Gastroesophageal sphincter (tissue), 4 donors: ENCODE data around the gene CCNJL. TPM values are rescaled to one million over a fixed set of nuclear protein-coding genes. Genes with fewer than 3 reads are reported as not detected.
"Not testable (repeated sequence)": the region's sequence is repeated elsewhere in the genome, so short reads cannot be mapped to it uniquely, and the experiment has no call there.

Source experiments
- ATAC-seq: fragments of 150-250 bp; one replicate; pipeline ENCODE4 v1.9.1; 2016; ENCODE audit warnings: mild to moderate bottlenecking, moderate library complexity
- H3K27ac ChIP-seq, 4 donors: fragments of 200-600 bp; sonication (generic) in 3 of 4; 1 replicate in 3 of 4; 2 replicates in 1 of 4; pipeline ENCODE4 v1.5.1; 2016 to 2019
- H3K27me3 ChIP-seq: fragments of 200-600 bp; sonication (generic); one replicate; pipeline ENCODE4 v1.5.1; 2019
- H3K36me3 ChIP-seq, 2 donors: fragments of 200-600 bp; sonication (generic); one replicate each; pipeline ENCODE4 v1.5.1; 2019; ENCODE audit warnings: control low read depth in 1 of 2
- H3K4me1 ChIP-seq, 3 donors: fragments of 200-600 bp; sonication (generic); 1 replicate in 2 of 3; 2 replicates in 1 of 3; pipeline ENCODE4 v1.5.1; 2016 to 2019; ENCODE audit warnings: control low read depth in 2 of 3
- H3K4me3 ChIP-seq, 2 donors: fragments of 200-600 bp; sonication (generic); one replicate each; pipeline ENCODE4 v1.5.1; 2019; ENCODE audit warnings: mild to moderate bottlenecking in 1 of 2, moderate library complexity in 1 of 2
- H3K9me3 ChIP-seq, 3 donors: fragments of 200-600 bp; sonication (generic); one replicate each; pipeline ENCODE4 v1.5.1; 2017 to 2019; ENCODE audit warnings: control low read depth in 2 of 3
- CTCF ChIP-seq, 4 experiments: fragments of 200-600 bp in 2 of 4; fragments of 450-650 bp in 2 of 4; sonication (generic) in 1 of 4; IDR thresholded peaks; one replicate each; pipeline ENCODE4 v1.5.1; 2017 to 2019; ENCODE audit warnings: antibody characterized with exemption in 4 of 4, mild to moderate bottlenecking in 2 of 4, moderate library complexity in 2 of 4
- EP300 ChIP-seq: sonication (generic); formaldehyde crosslinking; IDR thresholded peaks from one replicate; pipeline ENCODE4 v1.6.1; 2017; ENCODE audit warnings: antibody characterized with exemption, mild to moderate bottlenecking
- POLR2A ChIP-seq, 2 donors: fragments of 450-650 bp; IDR thresholded peaks; one replicate each; pipeline ENCODE4 v1.6.1; 2017; ENCODE audit warnings: antibody characterized with exemption in 2 of 2, mild to moderate bottlenecking in 2 of 2, moderate library complexity in 1 of 2
- POLR2AphosphoS5 ChIP-seq: sonication (generic); formaldehyde crosslinking; IDR thresholded peaks from one replicate; pipeline ENCODE4 v1.6.1; 2017; ENCODE audit warnings: antibody characterized with exemption
- WGBS, 2 donors: methylation state at CpG; one replicate each; pipeline ENCODE4 v1.1.5; 2018; ENCODE audit warnings: low coverage in 1 of 2; 5-methylcytosine and 5-hydroxymethylcytosine counted together
- total RNA-seq, 4 donors: library from RNA; depleted of rRNA; stranded (reverse); fragments of >200 nt; gene quantifications; one replicate each; pipeline ENCODE4 v1.1.0, GENCODE V29; 2016

Gene CCNJL
- total RNA-seq, 4 donors from 2014 or later, result 0.35 to 1.9 (median 0.65) TPM

- no peak overlapping the region for H3K4me3 ChIP-seq
- H3K36me3 ChIP-seq, result peaks cover 0 to 34% of the 10 kb centered on the region in 2 donors
- TF ChIP-seq POLR2AphosphoS5, result no peak
- TF ChIP-seq CTCF (IDR thresholded peaks at IDR 0.05), result no peak
- no peak for TF ChIP-seq EP300
- TF ChIP-seq POLR2A (IDR thresholded peaks at IDR 0.05), result no peak
- WGBS, 2 donors, result 73 to 82% methylated on average over 6 to 10 of the region's 14 CpGs
- no peak for ATAC-seq
- no peaks in the 10 kb centered on the region for H3K9me3 ChIP-seq
- no peaks in the 10 kb centered on the region for H3K4me1 ChIP-seq
- no peak overlapping the region for H3K27ac ChIP-seq
- H3K27me3 ChIP-seq, result no peaks in the 10 kb centered on the region
These were observed 60.8 kb downstream of the CCNJL start for GRCh38 chr5:160251406-160252155.

- 60 to 78% methylated on average over 1 to 2 of the region's 2 CpGs for WGBS, 2 donors
- TF ChIP-seq CTCF (IDR thresholded peaks at IDR 0.05), result no peak
- TF ChIP-seq POLR2AphosphoS5, result no peak
- TF ChIP-seq EP300, result no peak
- TF ChIP-seq POLR2A (IDR thresholded peaks at IDR 0.05), result no peak
- Histone ChIP-seq H3K4me3 (no peak overlapping the region), H3K9me3 (no peaks in the 10 kb centered on the region), H3K27ac (no peak overlapping the region), H3K4me1 (no peaks in the 10 kb centered on the region), H3K36me3 (peaks cover 0 to 34% of the 10 kb centered on the region in 2 donors), H3K27me3 (no peaks in the 10 kb centered on the region)
- ATAC-seq, result no peak
These were observed 61.5 kb downstream of the CCNJL start for GRCh38 chr5:160250826-160251225.

- Histone ChIP-seq H3K4me3 (no peak overlapping the region), H3K4me1 (no peaks in the 10 kb centered on the region), H3K36me3 (peaks cover 0 to 32% of the 10 kb centered on the region in 2 donors), H3K27me3 (no peaks in the 10 kb centered on the region), H3K9me3 (no peaks in the 10 kb centered on the region), H3K27ac (no peak overlapping the region)
- TF ChIP-seq POLR2A (IDR thresholded peaks at IDR 0.05), result no peak
- TF ChIP-seq POLR2AphosphoS5, result no peak
- TF ChIP-seq EP300, result no peak
- no peak for TF ChIP-seq CTCF (IDR thresholded peaks at IDR 0.05)
- WGBS, 2 donors, result 93 to 100% methylated on average over 2 of the region's 5 CpGs
- ATAC-seq, result no peak
These were observed 62.1 kb downstream of the CCNJL start for GRCh38 chr5:160250226-160250625.

- H3K27ac ChIP-seq, H3K4me3 ChIP-seq, H3K4me1 ChIP-seq, H3K9me3 ChIP-seq, H3K27me3 ChIP-seq, ATAC-seq: not testable (repeated sequence)
- H3K36me3 ChIP-seq, result peaks cover 0 to 26% of the 10 kb centered on the region in 2 donors
- WGBS, 2 donors, result 100% methylated on average over 1 of the region's 1 CpG
These were observed 62.8 kb downstream of the CCNJL start for GRCh38 chr5:160249570-160249969.

- ATAC-seq, result no peak
- TF ChIP-seq POLR2A (IDR thresholded peaks at IDR 0.05) (no peak), EP300 (no peak), POLR2AphosphoS5 (no peak), CTCF (IDR thresholded peaks at IDR 0.05) (no peak)
- Histone ChIP-seq H3K9me3 (no peaks in the 10 kb centered on the region), H3K36me3 (no peaks in the 10 kb centered on the region), H3K27me3 (no peaks in the 10 kb centered on the region), H3K4me3 (no peak overlapping the region), H3K4me1 (no peaks in the 10 kb centered on the region), H3K27ac (no peak overlapping the region)
- WGBS, 2 donors, result 82 to 100% methylated on average over 2 to 3 of the region's 9 CpGs
These were observed 66.8 kb downstream of the CCNJL start for GRCh38 chr5:160245506-160246086.
